ENCODE data around the gene ATG10.
"Not testable (repeated sequence)": the region's sequence is repeated elsewhere in the genome, so short reads cannot be mapped to it uniquely, and the experiment has no call there.

ATG10 gene

DNA sequence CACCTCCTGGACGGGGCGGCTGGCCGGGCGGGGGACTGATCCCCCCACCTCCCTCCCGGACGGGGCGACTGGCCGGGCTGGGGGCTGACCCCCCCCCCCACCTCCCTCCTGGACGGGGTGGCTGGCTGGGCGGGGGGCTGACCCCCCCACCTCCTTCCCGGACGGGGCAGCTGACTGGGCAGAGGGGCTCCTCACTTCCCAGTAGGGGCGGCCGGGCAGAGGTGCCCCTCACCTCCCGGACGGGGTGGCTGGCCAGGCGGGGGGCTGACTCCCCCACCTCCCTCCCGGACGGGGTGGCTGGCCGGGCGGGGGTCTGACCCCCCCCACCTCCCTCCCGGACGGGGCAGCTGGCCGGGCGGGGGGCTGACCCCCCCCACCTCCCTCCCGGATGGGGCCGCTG lies 11.3 kb downstream of the ATG10 start:
- not testable (repeated sequence) for DNase-seq

- not testable (repeated sequence) for DNase-seq
These were observed 11.7 kb downstream of the ATG10 start for GRCh38 chr5:81983563-81983962.

DNA sequence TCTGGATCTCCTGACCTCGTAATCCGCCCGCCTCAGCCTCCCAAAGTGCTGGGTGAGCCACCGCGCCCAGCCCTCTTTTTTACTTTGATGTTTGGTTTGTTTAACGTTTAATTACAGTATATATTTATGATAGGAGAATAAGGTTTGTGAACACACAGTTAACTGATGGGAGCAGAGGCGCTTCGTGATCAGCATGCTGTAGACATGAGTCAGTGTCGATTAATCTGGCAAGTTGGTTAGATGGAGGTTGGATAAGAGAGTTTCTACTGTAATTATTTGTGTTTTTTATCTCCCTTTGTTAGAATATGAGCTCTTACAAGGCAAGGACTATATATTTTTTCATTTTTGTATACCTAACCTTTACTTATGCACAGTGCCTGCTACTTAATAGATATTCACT lies 14.3 kb downstream of the ATG10 start:
- no peak for DNase-seq

GRCh38 chr5:81989204-81989603 lies 17.4 kb downstream of the ATG10 start:
- DNase-seq = no peak

- no peak for DNase-seq
These were observed 22.9 kb downstream of the ATG10 start for GRCh38 chr5:81994679-81995078.

GRCh38 chr5:81995407-81995806 lies 23.6 kb downstream of the ATG10 start:
- DNase-seq = no peak

- DNase-seq = no peak
These were observed 32.7 kb downstream of the ATG10 start for GRCh38 chr5:82004511-82004910.

DNA sequence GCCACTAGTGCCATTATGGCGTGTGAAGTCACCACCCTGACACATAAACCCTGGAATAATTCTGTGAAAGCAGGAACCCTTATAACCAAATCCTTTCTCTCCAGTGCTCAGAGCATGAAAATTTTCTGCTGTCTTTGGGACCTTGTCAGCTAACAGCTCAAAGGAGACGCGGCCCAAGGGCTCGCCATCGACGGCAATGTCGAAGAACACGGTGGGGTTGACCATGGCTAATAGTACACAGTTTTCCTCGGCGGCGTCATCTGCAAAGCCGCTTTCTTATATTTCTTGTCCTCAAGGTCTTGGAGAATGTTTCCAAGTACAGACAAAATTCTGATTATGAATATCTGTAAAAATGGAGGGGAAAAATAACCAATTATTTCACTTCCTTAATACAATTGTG lies 38.0 kb downstream of the ATG10 start:
- not testable (repeated sequence) for DNase-seq

DNA sequence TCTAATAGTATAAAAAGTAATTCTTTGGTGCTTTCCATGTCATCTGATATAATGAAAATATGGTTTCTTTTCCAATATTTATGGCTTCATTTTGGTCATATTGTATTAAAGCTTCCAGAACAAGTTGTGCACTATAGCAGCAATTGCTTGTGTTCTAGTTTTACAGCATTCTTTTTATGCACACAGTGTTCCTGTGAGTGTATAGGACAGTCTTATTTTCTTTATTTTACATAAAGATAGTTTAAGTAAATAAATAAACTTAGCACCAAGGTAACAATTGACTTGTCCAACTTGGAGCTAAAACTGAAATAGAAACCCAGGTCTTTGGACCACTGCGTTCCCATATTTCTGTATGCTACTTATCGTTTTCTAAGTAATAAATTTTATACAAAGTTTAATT lies 38.9 kb downstream of the ATG10 start:
- no peak for DNase-seq

DNA sequence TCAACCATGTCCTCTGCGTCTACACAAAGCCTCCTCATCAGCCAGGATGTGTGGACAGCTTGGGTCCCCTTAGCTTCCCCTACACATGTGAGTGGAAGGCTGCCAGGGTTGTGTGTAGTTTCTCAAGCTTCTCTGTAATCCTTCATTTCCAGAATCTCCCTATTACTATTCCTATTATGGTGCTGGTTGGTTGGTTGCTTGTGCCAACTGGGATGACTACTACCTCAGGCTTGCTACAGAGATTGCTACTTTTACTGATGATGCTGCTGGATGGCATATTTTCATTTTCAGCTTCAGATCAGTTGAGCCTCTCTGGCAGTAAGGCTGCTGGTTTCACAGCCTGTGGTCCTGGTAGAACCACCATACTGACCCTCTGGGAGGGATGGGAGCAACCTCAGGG lies 39.9 kb downstream of the ATG10 start:
- no peak for DNase-seq

- not testable (repeated sequence) for DNase-seq
These were observed 42.8 kb downstream of the ATG10 start for GRCh38 chr5:82014644-82015043.

DNA sequence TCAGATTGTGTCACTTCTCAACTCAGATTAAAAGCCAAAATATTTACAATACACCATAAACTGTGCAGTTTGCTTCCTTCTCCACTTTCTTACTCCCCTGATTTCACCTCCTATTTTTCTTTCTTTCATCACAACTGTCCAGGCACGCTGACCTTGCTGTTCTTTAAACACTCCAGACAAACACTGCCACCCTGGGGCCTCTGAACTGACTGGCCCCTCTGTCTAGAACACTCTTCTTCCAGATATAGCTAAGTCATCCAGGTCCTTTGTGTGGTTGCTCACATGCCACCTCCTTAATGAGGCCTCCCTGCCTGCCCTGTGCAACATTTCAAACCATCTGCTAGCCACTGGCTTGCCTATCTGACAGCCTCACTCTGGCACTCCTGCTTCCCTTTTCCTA lies 46.6 kb downstream of the ATG10 start:
- no peak for DNase-seq

GRCh38 chr5:82019342-82020138 lies 47.7 kb downstream of the ATG10 start:
- no peak for DNase-seq

DNA sequence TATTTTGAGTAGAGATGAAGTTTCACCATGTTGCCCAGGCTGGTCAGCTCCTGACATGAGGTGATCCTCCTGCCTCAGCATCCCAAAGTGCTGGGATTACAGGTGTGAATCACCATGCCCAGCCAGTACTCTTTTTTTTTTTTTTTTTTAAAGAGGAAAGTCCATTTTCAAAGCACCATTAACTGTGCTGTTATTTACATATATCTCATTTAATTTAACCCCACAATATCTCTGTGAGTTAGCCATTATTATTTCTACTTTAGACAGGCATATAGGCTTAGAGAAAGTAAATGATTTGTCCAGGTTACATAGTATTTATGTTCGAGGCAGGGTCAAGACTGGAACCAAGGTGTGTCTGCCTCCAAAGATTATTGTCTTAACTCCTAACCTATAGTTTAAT lies 50.7 kb downstream of the ATG10 start:
- DNase-seq = no peak

- DNase-seq = no peak
These were observed 51.8 kb downstream of the ATG10 start for GRCh38 chr5:82023644-82024043.

GRCh38 chr5:82031220-82032119 lies 59.6 kb downstream of the ATG10 start:
- DNase-seq = no peak

DNA sequence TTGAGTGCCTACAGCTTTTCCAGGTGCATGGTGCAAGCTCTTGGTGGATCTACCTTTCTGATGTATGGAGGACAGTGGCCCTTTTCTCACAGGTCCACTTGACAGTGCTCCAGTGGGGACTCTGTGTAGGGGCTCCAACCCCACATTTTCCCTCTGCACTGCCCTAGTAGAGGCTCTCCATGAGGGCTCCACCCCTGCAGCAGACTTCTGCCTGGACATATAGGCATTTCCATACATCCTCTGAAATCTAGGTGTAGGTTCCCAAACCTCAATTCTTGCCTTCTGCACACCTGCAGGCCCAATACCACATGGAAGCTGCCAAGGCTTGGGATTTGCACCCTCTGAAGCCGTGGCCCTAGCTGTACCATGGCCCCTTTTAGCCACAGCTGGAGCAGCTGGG lies 71.1 kb downstream of the ATG10 start:
- DNase-seq = not testable (repeated sequence)

GRCh38 chr5:82044010-82044409 lies 72.2 kb downstream of the ATG10 start:
- no peak for DNase-seq

DNA sequence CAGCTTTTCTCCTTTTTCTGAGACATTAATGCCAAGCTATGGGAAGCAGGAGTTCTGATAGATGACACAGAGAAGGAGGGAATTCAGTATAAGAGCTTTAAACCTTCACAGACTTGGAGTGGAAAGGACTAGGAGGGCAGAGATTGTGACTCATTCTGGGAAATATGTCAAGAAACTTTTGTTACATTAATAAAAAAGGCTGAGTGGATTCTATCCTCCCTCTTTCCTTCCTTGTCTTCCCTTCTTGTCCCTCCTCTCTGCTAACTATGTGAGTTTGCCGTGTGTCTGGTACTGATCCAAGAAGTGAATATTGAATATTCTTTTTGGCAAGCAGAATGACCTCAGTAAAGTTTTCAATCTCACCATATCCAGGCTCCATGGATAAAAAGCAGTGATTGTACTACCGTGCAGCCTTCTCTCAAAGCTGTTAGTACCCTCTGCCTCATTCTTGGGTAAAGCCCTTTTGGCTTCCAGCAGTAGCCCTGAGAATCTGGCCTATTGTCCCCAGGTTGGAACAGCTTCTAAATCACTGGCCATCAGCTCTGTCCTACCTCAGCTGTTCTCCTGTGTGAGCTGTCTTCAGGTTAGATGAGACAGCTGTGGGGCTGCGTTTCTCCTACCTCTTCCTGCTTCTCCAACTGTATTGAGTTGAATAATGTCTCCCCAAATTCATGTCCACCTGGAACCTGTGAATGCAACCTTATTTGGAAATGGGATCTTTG lies 73.9 kb downstream of the ATG10 start:
- DNase-seq = no peak

DNA sequence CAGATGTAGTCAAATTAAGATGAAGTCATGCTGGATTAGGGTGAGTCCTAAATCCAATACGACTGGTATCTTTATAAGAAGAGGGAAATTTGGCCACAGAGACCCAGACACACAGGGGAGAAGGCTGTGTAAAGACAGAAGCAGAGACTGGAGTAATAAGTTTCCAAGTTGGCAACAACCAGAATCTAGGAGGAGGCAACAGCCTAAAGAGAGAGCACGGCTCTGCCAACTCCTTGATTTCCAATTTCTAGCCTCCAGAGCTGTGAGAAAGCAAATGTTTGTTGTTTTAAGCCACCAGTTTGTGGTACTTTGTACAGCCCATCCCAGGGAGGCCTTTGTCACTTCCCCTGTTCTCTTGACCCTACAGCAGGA lies 74.4 kb downstream of the ATG10 start:
- no peak for DNase-seq

- DNase-seq = no peak
These were observed 79.1 kb downstream of the ATG10 start for GRCh38 chr5:82050955-82051354.

DNA sequence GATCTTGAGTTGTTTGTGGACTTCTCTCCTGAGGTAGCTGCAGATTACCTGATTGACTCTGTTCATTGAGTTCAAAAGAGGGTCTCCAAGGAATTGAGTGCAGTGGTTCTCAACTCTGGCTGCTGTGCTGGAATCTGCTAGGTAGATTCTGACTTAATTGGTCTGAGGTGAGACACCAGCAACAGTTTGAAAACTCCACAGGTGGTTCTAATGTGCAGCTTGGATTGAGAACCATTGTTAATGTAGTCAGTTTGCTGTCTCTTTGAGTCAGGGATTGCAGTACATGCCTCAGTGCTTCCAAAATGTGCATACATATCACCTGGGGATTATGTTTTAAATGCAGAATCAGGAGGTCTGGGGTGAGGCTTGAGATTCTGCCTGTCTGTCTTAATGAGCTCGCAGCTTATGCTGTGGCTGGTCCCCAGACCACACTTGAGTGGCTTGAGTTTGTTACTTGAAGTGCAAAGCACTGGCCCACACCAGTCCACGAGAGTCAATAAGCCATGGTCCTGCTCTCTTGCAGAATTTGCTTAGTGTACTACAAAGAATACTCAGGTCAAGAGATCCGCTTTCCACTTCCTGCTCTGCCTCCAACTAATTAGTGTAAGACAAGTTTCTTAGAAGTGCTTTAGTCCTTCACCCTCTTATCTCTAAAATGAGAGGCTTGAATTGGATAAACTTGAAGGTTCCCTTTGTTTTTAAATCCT lies 82.3 kb downstream of the ATG10 start:
- no peak for DNase-seq

- no peak for DNase-seq
These were observed 85.2 kb downstream of the ATG10 start for GRCh38 chr5:82057051-82057450.
